ENCODE measurements around the gene ACBD6.
A peak's percentile ranks its signal among the peaks of the same experiment; 100 is the strongest.

The ACBD6 gene

DNA sequence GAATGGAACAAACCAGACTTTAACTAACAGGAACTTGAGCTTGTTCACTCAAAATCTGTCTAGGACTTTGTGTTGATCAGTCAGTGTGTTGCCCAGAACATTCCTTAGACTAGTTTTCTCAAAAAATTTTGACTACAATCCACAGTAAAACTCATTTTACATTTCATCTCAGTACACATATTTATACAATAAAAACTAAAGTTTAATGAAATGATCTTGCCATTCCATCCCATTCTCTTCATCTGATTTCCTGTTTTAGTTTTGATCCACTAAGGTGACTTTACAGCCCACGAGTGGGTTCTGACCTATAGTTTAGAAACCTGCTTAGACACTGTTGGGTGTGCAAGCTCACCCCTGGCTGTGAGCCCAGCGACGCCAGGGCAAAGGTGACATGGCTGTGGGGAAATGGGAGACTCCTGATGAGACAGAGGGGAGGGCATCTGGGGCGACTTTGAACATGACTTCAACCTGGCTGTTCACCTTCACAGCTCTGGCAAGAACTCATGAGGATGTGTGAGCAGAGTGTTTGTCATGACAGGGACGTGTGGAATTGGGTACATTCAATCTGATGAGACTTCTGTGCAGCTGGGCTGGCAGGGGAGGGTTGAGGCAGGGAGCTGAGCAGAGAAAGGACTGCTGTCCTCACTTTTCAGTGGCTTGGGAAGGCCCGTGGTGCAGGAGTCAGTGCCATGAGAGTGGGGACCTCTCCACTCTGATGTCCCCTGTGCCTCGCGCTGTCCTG lies 231.7 kb downstream of the ACBD6 start:
- no peak overlapping the region for H3K27ac ChIP-seq
- no peak for TF ChIP-seq ZFX (IDR thresholded peaks at IDR 0.05; ENCODE audit: borderline replicate concordance)
- TF ChIP-seq, protein P1, sequence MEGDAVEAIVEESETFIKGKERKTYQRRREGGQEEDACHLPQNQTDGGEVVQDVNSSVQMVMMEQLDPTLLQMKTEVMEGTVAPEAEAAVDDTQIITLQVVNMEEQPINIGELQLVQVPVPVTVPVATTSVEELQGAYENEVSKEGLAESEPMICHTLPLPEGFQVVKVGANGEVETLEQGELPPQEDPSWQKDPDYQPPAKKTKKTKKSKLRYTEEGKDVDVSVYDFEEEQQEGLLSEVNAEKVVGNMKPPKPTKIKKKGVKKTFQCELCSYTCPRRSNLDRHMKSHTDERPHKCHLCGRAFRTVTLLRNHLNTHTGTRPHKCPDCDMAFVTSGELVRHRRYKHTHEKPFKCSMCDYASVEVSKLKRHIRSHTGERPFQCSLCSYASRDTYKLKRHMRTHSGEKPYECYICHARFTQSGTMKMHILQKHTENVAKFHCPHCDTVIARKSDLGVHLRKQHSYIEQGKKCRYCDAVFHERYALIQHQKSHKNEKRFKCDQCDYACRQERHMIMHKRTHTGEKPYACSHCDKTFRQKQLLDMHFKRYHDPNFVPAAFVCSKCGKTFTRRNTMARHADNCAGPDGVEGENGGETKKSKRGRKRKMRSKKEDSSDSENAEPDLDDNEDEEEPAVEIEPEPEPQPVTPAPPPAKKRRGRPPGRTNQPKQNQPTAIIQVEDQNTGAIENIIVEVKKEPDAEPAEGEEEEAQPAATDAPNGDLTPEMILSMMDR (IDR thresholded peaks at IDR 0.05), result peak; percentile 57

DNA sequence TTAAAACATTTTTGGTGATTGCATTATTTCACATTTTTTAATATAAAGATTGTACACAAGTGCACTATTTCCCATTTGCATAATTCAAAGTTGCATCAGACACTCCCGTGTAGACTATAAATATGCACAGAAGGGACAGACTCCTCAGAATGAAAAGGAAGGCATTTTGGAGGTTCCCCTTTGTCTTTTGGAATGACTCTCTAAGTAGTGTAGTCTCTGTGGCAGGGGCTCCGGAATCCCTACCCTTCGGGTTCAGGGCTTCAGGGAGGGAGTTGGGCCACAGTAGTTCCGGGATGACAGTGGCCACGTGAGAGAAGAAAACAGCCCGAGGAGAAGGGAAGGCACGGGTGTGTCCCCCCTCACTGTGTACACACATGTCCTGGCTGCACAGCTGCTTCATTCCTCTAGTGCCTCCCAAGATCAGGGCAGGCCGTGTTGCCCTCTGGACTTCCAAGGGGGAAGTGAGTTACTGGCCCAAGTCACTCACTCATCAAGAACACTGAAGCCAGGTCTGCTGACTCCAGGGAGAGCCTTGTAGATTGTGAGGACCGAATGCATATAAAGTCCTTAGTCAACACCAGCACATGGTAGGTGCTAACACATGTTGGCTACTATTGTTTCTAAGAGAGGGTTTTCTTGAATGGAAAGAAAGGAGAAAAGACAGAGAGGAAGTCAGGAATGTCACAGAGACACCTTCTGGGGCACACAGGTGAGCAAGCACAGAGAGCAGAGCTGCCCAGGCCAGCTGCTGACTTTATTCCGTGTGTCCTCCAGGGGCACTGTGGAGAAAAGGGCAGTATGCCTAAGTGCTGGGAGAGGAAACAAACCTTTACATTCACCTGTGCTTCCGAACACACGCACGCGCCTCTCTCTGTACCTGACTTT lies 232.5 kb downstream of the ACBD6 start:
- H3K27ac ChIP-seq, result no peak overlapping the region
- TF ChIP-seq, protein P1 (IDR thresholded peaks at IDR 0.05), result peak; percentile 87
- no peak for TF ChIP-seq ZFX (IDR thresholded peaks at IDR 0.05; ENCODE audit: borderline replicate concordance)

GRCh38 chr1:180268556-180269075 lies 233.8 kb downstream of the ACBD6 start:
- no peak overlapping the region for H3K27ac ChIP-seq
- TF ChIP-seq, protein P1 (IDR thresholded peaks at IDR 0.05), result no peak
- TF ChIP-seq ZFX (IDR thresholded peaks at IDR 0.05; ENCODE audit: borderline replicate concordance), result no peak

DNA sequence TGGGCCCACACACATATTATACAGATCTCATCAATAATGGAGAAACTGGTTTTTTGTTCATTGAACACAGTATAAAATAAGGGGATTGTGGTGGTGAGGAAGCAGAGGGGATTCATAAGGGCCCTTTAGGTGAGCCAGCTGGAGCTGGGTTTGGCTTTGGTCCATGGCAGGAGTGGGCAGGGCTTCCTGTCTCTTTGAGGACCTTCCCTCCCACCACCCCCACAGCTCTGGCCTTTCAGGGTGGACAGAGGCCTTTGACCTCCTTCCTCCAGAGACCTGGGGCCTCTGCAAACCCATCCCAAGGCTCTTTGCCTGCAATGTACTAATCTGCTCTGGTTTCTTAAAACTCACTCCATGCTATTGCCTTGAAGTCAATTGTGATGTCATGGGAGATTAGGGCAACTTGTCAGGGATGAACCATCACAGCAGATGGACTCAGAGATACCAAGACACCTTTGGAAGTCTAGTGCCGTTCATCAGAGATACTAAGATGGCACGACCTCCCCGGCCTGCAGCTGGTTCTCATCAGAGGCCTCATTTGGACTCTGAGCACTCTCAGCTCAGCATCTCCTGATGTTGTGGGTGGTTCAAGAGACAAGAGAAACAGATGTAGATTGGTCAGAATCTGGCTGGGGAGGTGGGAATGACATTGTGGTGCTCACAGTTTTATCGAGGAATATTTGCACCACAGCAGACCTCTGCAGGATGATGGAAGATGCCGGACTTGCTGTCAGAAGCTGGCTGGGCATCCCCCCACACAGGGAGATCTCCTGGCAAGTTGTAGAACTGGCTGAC lies 234.4 kb downstream of the ACBD6 start:
- no peak overlapping the region for H3K27ac ChIP-seq
- TF ChIP-seq ZFX (IDR thresholded peaks at IDR 0.05; ENCODE audit: borderline replicate concordance), result no peak
- TF ChIP-seq, protein P1 (IDR thresholded peaks at IDR 0.05), result no peak

GRCh38 chr1:180267211-180267561 lies 235.2 kb downstream of the ACBD6 start:
- no peak for TF ChIP-seq ZFX (IDR thresholded peaks at IDR 0.05; ENCODE audit: borderline replicate concordance)
- TF ChIP-seq, protein P1 (IDR thresholded peaks at IDR 0.05), result no peak
- no peak overlapping the region for H3K27ac ChIP-seq

- no peak overlapping the region for H3K27ac ChIP-seq
- TF ChIP-seq ZFX (IDR thresholded peaks at IDR 0.05; ENCODE audit: borderline replicate concordance), result no peak
- TF ChIP-seq, protein P1 (IDR thresholded peaks at IDR 0.05), result no peak
Observed at GRCh38 chr1:180266275-180267210, 235.8 kb downstream of the ACBD6 start.

Measured in 22Rv1 (cell line).